NCI-H2227 (cell line): ENCODE data around the gene RNF212B.

ENCODE experiments used
- DNase-seq: peaks from one replicate; lab custom pipeline; 2025; ENCODE audit not compliant: unreplicated experiment; lab: John Stamatoyannopoulos, UW

Gene RNF212B

DNA sequence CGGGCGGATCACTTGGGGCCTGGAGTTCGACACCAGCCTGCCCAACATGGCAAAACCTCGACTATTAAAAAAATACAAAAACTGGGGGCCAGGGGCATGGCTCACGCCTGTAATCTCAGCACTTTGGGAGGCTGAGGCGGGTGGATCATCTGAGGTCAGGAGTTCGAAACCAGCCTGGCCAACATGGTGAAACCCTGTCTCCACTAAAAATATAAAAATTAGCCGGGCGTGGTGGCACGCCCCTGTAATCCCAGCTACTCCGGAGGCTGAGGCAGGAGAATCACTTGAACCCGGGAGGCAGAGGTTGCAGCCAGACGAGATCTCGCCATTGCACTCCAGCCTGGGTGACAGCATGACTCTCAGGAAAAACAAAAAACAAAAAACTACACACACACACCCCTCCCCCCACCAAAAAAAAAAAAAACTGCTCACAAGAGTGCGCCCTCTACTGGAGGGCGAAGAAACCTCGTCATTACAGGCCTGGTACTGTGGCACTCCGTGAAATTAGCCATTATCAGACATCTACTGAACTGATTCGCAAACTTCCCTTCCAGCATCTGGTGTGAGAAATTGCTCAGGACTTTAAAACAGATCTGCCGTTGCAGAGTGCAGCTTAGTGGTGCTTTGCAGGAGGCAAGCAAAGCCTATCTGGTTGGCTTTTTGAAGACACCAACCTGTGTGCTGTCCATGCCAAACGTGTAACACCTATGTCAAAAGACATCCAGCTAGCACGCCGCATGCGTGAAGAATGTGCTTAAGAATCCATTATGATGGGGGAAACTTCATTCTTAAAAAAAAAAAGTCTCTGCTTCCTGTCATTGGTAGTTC, 57.2 kb downstream of the RNF212B start:
- peak; percentile 79 for DNase-seq

DNA sequence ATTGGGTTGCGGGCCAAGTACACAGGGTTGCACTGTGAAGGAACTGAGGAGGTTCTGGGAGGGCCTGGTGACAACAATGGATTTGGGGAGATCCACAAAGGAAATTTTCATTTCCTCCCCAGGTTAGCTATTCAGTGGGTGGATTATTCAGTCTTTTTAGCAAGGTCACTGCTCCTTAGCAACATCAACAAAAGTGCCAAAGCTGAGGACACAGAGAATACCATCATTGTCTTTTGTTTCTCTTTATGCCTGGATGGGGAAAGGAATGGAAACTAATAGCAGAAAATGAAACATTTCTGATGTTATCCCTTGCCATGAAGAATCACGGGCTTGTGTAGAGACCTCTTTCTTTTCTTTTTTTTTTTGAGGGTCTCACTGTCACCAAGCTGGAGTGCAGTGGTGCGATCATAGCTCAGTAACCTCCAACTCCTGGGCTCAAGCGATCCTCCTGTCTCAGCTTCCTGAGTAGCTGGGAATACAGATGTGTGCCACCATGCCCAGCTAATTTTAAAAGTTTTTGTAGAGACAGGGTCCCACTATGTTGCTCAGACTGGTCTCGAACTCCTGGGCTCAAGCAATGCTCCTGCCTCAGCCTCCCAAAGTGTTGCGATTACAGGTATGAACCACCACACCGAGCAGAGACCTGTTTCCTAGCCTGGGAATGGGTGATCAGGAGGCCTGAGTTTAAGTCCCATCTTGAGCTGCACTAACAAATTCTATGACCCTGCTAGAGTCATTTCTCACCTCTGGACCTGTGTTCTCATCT, 58.5 kb downstream of the RNF212B start:
- DNase-seq, result no peak

DNA sequence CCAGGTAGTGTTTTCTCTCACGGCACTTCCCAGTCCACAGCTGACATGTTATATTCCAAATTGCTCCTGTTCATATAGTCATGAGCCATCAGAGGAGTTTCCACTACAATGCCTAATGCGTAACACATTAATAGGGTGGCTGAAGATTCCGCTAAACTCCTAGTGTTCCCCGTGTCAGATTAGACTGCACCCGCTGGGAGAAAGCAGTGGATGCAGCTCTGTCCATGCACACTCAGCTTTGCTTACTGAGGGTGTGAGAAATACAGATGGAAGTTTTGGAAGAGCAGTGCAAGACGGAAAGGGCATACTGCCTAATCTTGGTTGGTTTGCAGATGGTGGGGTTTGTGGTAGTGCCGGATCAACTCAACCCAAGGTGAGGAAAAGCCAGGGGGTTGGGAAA, 59.4 kb downstream of the RNF212B start:
- no peak for DNase-seq

DNA sequence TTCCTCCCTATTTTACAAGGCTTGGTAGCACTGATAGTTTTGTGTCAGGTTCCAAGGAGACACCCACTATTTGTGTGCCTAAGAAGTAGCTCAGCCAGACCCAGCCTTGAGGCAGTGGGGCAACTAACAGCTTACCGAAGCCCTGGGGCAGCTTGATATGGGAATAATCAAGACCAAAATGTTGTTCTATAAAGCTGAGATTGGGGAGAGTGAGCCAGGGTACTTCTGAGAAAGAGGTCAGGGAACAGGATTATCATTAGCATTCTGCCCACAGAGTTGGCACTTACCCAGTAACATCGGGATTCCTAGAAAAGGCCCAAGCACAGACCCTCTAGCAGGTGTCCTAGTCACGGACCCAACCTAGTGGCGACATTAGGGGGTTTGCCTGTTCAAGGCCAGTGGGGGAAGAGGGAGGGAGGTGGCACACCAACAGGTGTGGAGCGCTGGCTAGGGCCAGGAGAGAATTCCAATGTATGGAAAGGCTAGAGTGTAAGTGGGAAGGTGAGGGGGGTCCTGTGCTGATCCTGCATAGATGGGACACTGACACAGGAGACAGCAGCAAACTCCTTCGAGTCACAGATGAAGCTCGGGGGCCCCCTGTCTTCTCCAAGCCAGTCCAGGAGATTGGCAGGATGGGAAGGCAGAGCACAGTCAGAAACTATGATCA, 60.0 kb downstream of the RNF212B start:
- no peak for DNase-seq

DNA sequence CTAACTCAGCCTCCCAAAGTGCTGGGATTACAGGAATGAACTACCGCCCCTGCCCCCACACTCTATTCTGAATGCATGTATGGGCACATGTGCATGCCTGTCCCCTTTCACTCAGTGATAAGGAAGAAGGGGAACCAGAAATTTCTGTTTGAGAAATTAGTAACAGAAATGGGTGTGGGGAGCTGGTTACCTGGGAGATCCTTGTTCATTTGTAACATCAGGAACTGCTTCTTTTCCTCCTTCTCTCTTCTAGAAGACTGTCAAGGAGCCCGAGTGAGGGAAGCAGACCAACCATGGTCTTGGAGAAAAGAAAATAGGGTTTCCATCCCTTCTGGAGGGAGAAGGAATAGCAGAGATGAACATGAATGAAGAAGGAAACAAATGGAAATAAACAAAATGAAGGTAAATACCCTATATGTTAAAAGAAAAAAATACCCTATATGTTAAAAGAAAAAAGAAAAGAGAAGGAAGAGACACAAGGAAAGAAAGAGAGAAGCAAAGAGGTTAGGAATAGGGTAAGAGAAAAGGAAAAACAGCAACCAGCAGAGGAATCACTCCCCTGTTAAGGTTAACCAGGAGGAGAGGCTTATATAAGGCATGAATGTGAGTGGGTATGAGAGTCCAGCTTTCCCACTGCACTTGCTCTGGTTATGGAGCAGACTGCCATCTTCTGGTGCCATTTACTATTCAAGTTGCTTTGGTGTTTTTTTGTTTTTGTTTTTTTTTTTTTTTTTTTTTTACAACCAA, 61.6 kb downstream of the RNF212B start:
- peak; percentile 46 for DNase-seq

DNA sequence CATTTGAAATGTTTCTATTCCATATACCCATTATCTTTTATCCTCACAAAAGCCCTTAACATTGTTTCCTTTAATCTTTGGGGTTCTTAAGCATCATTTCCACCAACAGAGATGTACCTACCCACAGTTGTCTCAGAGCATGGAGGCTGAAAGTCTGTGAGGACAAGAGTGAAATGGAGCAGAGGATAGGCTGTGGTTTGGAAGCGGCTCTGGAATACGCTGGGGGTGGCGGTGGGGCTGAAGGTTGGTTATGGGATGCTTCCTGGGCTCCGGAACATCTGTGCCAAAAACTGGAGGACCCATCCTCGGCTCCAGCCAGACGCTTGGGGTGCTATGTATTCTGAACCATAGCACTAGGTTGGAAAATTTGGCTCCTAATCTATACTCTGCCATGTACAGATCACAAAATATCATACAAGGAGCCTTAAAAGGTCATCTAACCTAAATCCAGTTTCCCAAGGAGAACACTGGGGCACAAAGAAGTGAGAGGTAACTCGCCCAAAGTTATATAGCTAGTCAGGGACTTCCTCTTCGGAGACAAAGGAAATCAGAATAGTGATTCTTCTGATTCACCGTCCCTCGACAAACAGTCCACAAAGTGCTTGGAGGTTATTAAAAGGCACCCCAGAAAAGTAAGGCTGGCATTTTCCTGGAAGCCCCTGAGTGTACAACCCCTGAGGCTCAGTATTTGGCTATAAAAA, 62.4 kb downstream of the RNF212B start:
- DNase-seq, result no peak

DNA sequence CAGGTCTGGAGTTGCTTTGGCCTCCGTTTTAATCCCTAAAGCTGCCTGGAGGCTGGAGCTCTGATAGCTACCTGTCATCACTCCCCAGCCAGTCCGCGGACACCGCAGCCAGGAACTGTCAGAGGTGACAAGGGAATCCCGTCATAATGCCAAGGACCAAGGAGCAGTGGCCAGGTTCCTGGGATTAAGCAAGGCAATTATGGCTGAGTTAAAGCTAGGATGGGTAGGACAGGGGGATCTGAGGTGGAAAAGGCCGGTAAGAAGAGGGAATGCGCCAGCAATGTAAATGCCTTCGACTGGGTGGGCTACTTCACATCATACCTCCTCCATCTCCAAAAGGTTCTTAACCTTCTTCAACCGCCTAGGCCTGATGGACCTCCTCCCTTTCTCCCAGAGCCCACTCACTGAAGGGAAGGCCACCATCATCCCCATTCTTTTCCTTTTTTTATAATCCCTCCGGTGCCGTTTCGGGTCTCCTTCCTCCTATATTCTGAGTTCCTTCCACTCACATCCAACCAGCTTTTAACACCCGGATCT, 63.0 kb downstream of the RNF212B start:
- peak; percentile 26 for DNase-seq

DNA sequence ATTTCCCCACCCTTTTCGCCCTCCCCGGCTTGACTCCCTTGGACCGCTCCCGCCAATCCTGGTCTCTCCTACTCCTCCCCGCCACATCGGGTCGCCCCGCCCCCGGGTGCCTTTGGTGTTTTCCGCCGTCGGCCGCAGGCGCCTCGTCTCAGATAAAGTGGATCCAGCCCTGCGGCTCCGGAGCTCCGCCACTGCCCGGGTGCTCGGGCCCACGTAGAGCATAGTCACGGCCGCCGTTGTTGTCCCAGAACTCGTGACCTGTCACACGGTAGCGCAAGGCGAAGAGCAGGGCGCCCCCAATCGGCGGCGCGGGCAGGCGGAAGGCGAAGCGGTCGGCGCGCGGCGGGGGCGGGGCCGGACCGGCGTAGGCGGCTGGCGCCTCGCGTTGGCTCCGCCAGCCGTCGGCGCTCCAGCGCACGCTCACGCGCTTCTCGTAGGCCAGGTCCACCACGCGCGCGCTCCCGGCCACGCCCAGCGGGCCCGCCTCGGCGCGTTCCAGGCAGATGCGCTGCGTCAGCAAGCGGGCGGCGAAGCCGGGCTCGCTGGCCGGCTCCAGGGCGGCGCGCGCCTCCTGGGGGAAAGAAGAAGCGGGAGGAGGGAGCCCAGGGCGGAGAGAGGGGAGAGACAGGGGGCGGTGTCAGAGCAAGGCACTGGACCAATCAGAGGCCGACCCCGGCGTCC, 63.7 kb downstream of the RNF212B start:
- peak; percentile 99 for DNase-seq

DNA sequence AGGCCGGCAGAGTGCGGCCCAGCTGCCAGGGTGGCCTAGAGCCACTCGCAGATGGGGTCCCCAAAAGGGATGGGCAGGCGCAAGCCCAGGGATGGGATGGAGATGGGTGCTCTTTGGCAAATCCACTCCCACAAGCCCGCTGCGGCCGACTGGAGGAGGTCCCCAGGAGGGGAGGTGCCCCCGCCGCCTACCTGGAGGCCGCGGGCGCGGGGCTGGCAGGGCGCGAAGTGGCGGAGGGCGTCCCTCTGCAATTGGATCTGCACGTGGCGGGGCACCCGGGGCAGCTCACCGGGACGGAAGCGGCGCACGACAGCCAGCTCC, 64.2 kb downstream of the RNF212B start:
- DNase-seq, result no peak

DNA sequence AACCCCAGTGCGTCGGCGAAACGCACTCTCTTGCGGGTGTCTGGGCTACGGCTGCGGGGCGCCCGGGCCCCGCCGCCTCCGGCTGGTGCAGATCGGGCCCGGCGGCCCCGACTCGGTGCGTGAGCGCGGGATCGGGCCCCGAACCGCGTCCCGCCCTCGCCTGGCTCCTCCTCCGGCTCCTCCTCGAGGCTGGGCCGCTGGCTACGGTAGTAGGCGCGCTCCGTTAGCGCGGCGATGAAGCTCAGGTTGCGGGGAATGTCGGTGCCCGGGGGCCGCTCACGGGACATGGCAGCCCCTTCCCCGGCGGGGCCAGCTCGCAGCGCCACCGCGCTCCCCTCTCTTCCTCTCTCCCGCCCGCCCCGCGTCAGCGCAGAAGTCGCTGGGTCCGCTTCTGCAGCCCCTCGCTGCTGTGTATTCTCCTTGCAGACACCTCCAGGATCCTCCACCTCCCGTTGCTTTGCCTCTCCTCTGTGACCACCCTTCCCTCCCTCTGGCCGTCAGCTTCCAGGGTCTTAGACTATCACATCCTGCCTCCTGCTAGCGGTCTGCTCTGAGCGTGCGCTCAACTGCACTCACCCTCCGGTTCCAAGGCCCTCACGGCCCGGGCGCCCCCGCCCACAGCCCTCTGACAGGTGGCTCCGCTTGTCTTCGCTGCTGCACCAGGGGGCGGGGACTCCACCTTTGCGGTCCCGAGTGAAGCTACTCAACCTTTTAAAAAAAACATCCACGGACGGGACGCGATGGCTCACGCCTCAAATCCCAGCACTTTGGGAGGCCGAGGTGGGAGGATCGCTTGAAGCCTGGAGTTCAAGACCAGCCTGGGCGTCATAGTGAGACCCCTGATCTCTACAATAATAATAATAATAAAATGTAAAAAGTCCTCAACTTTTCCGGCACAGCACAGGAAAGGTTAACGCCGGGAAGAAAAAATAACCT, 64.8 kb downstream of the RNF212B start, which contains the start of gene PPP1R3E:
Gene PPP1R3E (minus strand): TSS at position 570 of the 936 bp plus-strand sequence. CDS start 283 bp downstream, at position 287.
- peak; percentile 82 for DNase-seq

DNA sequence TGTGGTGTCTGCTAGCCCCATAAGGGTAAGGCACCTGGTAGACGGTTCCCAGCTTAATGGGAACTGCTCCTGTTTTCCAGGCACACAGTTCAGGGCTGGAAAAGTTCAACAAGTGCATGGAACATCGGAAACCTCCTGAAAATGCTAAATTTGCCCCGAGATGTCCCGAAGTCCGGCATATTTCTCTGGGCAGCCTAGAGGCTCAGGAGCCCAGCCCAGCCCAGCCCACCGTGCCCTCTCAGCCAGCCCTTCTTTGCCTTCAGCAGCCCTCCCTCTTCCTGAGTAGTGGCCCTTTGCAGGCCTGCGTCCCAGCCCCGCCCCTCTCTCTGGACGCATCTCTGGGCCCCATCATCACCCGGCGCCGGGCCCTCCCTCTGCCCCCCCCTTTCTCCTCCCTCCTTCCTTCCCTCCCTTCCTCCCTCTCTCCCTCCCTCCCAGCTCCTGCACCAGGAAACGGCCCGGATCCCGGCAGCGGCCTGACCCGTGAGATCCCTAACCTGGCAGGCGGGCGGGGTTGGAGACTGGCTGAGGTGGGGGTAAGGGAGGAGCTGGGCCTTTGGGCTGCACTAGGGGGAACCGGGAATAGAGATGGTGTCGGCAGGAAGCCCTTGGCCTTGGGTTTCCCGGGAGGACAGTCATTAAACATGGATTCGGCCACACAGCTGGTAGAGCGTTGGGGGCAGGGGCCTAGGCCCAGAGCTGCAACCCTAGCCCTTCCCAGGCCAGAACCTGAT, 68.8 kb downstream of the RNF212B start, which contains the start of gene BCL2L2:
Gene BCL2L2 (plus strand): TSS at position 422 of the 734 bp plus-strand sequence. CDS start 935 bp downstream, outside the sequence.
- peak; percentile 88 for DNase-seq

DNA sequence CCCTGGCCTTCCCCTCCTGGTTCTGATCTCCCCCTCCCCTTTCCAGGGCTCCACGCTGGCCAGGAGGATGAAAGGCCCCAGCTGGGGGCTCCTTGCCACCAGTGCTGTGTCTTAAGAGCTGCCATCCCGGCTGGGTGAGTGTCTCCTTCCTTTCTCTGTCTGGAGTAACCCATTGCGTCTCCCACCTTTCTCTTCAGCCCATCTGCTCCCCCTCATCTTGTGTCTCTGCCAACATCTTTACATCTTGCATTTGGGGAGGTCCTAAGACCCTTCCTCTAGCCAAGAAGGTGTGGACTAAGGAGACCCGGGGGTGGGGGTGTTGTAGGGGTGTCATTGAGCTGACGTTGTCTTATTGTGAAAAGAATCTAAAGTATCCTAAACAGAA, 69.4 kb downstream of the RNF212B start:
- DNase-seq, result no peak

DNA sequence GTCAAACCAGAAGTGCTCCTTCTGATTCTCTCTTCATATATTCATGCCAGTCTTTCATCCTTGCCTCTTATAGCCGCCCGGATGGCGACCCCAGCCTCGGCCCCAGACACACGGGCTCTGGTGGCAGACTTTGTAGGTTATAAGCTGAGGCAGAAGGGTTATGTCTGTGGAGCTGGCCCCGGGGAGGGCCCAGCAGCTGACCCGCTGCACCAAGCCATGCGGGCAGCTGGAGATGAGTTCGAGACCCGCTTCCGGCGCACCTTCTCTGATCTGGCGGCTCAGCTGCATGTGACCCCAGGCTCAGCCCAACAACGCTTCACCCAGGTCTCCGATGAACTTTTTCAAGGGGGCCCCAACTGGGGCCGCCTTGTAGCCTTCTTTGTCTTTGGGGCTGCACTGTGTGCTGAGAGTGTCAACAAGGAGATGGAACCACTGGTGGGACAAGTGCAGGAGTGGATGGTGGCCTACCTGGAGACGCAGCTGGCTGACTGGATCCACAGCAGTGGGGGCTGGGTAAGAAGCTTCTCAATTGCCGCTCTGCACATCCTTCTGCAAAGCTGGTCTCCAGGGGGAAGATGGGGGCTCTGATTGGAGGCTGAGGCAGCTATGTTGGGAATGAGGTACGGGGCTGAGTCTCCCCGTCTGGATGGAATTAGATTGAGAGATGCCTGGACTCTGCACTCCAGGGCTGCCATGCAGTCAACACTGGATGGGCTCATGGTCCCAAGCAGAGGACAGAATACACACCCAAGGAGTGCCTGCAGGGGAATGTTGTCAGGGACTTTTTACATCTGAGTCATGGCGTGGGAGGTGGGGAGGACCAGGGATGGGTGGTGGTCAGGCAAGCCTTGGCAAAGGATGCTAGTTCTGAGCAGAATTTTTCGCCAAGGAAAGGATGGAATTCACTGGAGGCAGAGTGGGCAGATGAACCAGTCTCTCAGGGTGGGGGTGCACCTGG, 70.2 kb downstream of the RNF212B start:
- DNase-seq, result no peak

DNA sequence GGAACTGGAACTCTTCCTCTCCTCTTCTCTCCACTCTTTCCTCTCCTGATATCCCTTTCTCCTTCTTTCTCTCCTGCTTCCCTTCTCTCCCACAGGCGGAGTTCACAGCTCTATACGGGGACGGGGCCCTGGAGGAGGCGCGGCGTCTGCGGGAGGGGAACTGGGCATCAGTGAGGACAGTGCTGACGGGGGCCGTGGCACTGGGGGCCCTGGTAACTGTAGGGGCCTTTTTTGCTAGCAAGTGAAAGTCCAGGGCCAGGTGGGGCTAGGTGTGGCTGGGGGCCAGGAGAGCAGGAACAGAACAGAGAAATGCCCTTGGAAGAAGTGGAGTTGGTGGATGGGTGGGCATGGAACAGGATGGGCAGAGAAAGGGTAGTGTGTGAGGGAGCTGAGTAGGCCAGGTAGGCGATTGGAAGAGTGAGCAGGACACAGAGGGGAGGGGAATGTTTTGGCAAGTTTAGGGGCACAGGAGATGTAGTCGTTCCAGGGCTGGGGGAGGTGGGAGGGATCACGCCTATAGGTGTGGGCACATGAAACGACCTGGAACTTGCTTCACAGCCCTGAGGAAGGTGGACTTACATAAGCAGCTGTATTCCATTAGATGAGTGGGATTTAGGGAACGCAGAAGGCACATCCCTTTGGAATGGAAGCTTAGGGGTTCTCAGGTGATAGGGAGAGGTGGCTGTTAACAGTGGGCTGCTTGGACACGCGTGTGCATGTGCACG, 71.1 kb downstream of the RNF212B start:
- no peak for DNase-seq

DNA sequence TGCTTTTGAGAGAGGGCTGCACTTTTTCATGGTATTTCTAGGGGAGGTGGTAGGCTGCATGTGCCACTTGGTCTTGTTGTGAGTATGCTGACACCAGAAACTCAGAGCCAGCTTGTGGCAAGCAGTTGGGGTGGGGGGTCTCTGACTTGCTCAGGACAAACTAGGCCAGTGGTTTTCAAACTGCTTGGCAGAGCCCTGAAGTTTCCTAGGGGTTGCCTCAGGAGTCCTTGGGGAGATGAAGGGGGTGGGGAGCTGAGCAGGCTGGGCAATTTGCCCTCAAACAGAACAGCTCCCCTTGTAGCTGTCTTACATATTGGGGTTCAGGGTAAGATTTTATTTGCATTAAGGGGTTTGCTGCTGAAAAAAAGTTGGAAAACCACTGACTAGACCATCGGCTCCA, 72.8 kb downstream of the RNF212B start:
- DNase-seq, result no peak

DNA sequence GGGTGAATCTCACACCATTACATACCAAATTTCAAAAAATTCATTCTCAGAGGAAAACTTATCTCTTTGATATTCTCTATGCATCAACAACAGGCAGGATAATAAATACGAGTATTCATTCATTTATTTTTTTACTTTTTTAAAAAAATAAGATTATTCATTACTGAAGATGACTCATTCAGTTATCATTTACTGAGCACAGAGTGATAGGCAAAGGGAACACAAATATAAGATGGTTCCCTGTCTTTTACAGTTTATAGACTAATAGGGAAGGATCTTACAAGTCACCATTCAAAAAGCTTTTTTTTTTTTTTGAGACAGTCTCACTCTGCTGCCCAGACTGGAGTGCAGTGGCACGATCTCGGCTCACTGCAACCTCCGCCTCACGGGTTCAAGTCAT, 78.6 kb downstream of the RNF212B start:
- no peak for DNase-seq
